HL-60 (cell line): ENCODE measurements around the gene SHOC2.

ENCODE experiments used
- GABPA ChIP-seq: IDR thresholded peaks from 2 replicates; pipeline ENCODE4 v1.6.1; 2012; ENCODE audit warnings: low read depth
- POLR2AphosphoS5 ChIP-seq: IDR thresholded peaks from 2 replicates; pipeline ENCODE4 v1.6.1; 2012; ENCODE audit warnings: low read depth
- SPI1 ChIP-seq: IDR thresholded peaks from 2 replicates; pipeline ENCODE4 v1.6.1; 2012; ENCODE audit warnings: low read depth, mild to moderate bottlenecking, borderline replicate concordance
- TF ChIP-seq, protein P1 (sequence below): IDR thresholded peaks from one replicate; pipeline ENCODE4 v1.5.1; 2011; ENCODE audit warnings: low read length, control low read depth, inconsistent platforms; ENCODE audit not compliant: insufficient read depth
- TF ChIP-seq, protein P2 (sequence below): IDR thresholded peaks from 2 replicates; pipeline ENCODE4 v1.6.1; 2012; ENCODE audit warnings: low read depth; ENCODE audit not compliant: insufficient replicate concordance

DNA sequence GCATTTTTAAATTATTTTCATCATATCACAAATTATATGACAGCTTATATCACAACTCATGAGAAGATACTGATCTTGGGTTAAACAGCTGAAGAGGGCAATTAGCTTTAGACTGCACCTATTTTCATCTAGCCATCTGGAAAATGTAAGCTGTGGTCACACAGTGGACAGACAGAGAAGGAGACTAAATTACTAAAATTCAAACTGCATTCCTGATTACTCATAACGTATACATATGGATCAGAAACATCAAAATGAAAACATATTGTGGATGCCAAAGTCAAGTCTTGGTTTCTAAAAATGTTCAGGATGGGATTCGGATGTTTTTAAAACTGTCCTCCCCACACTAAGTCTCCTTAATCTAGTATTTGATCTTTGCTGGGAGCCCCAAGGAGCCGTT is 7.0 kb upstream of the SHOC2 start:
- TF ChIP-seq, protein P1, sequence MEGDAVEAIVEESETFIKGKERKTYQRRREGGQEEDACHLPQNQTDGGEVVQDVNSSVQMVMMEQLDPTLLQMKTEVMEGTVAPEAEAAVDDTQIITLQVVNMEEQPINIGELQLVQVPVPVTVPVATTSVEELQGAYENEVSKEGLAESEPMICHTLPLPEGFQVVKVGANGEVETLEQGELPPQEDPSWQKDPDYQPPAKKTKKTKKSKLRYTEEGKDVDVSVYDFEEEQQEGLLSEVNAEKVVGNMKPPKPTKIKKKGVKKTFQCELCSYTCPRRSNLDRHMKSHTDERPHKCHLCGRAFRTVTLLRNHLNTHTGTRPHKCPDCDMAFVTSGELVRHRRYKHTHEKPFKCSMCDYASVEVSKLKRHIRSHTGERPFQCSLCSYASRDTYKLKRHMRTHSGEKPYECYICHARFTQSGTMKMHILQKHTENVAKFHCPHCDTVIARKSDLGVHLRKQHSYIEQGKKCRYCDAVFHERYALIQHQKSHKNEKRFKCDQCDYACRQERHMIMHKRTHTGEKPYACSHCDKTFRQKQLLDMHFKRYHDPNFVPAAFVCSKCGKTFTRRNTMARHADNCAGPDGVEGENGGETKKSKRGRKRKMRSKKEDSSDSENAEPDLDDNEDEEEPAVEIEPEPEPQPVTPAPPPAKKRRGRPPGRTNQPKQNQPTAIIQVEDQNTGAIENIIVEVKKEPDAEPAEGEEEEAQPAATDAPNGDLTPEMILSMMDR: no peak
- TF ChIP-seq GABPA: no peak
- no peak for TF ChIP-seq POLR2AphosphoS5
- TF ChIP-seq, protein P2, sequence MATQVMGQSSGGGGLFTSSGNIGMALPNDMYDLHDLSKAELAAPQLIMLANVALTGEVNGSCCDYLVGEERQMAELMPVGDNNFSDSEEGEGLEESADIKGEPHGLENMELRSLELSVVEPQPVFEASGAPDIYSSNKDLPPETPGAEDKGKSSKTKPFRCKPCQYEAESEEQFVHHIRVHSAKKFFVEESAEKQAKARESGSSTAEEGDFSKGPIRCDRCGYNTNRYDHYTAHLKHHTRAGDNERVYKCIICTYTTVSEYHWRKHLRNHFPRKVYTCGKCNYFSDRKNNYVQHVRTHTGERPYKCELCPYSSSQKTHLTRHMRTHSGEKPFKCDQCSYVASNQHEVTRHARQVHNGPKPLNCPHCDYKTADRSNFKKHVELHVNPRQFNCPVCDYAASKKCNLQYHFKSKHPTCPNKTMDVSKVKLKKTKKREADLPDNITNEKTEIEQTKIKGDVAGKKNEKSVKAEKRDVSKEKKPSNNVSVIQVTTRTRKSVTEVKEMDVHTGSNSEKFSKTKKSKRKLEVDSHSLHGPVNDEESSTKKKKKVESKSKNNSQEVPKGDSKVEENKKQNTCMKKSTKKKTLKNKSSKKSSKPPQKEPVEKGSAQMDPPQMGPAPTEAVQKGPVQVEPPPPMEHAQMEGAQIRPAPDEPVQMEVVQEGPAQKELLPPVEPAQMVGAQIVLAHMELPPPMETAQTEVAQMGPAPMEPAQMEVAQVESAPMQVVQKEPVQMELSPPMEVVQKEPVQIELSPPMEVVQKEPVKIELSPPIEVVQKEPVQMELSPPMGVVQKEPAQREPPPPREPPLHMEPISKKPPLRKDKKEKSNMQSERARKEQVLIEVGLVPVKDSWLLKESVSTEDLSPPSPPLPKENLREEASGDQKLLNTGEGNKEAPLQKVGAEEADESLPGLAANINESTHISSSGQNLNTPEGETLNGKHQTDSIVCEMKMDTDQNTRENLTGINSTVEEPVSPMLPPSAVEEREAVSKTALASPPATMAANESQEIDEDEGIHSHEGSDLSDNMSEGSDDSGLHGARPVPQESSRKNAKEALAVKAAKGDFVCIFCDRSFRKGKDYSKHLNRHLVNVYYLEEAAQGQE: no peak
- TF ChIP-seq SPI1: no peak
